GM12891 (cell line): Measurements from ENCODE around the gene ANKH.

Experiments
- PAX5 ChIP-seq: IDR thresholded peaks from 2 replicates; pipeline ENCODE4 v1.6.1; 2011; ENCODE audit warnings: low read length, moderate library complexity, mild to moderate bottlenecking; ENCODE audit not compliant: insufficient read depth, severe bottlenecking
- POLR2A ChIP-seq: IDR thresholded peaks from 2 replicates; pipeline ENCODE4 v1.6.1; 2011; ENCODE audit warnings: low read depth, low read length, control low read depth
- POLR2AphosphoS5 ChIP-seq: IDR thresholded peaks from 2 replicates; pipeline ENCODE4 v1.6.1; 2011; ENCODE audit warnings: low read depth, low read length, control low read depth
- POU2F2 ChIP-seq: IDR thresholded peaks from 2 replicates; pipeline ENCODE4 v1.6.1; 2011; ENCODE audit warnings: low read depth, mild to moderate bottlenecking, control low read depth, low read length, moderate library complexity
- TAF1 ChIP-seq: IDR thresholded peaks from 2 replicates; pipeline ENCODE4 v1.6.1; 2011; ENCODE audit warnings: low read depth, low read length, control low read depth

- TF ChIP-seq POLR2A = no peak
- no peak for TF ChIP-seq POLR2AphosphoS5
- no peak for TF ChIP-seq TAF1
- TF ChIP-seq PAX5 = no peak
- TF ChIP-seq POU2F2 = no peak
Observed at GRCh38 chr5:14752497-14753071, 119.0 kb downstream of the ANKH start.
